KMS-11 (cell line): ENCODE results near the gene SYVN1.
"Not testable (repeated sequence)": the region's sequence is repeated elsewhere in the genome, so short reads cannot be mapped to it uniquely, and the experiment has no call there.

Source experiments
- H2AFZ ChIP-seq: fragments of 200-600 bp; sonication (generic); 2 replicates; pipeline ENCODE4 v1.6.1; 2016; ENCODE audit warnings: antibody characterized with exemption, mixed run types, low read depth
- H3K27ac ChIP-seq: fragments of 200-600 bp; sonication (generic); 2 replicates; pipeline ENCODE4 v1.6.1; 2016; ENCODE audit warnings: mild to moderate bottlenecking, mixed run types
- H3K27me3 ChIP-seq: fragments of 200-600 bp; sonication (generic); 2 replicates; pipeline ENCODE4 v1.6.1; 2017; ENCODE audit warnings: mild to moderate bottlenecking, low read depth, mixed run types, moderate library complexity; ENCODE audit not compliant: insufficient read depth
- H3K36me3 ChIP-seq: fragments of 200-600 bp; sonication (generic); 2 replicates; pipeline ENCODE4 v1.6.1; 2017; ENCODE audit warnings: mild to moderate bottlenecking, mixed run types; ENCODE audit not compliant: insufficient read depth
- H3K4me1 ChIP-seq: fragments of 200-600 bp; sonication (generic); 2 replicates; pipeline ENCODE4 v1.6.1; 2016; ENCODE audit warnings: mild to moderate bottlenecking, low read depth, mixed run types; ENCODE audit not compliant: poor library complexity, severe bottlenecking
- H3K4me2 ChIP-seq: fragments of 200-600 bp; sonication (generic); 2 replicates; pipeline ENCODE4 v1.7.0; 2016; ENCODE audit warnings: mild to moderate bottlenecking, mixed run types
- H3K4me3 ChIP-seq: fragments of 200-600 bp; sonication (generic); IDR thresholded peaks from 2 replicates; pipeline ENCODE4 v1.6.1; 2017; ENCODE audit warnings: low read depth, low read length, mixed read lengths; ENCODE audit not compliant: insufficient read depth
- H3K79me2 ChIP-seq: fragments of 200-600 bp; sonication (generic); 2 replicates; pipeline ENCODE4 v1.6.1; 2016; ENCODE audit warnings: low read depth, mixed run types; ENCODE audit not compliant: insufficient read depth
- H3K9ac ChIP-seq: fragments of 200-600 bp; sonication (generic); 2 replicates; pipeline ENCODE4 v1.6.1; 2016; ENCODE audit warnings: mild to moderate bottlenecking, mixed run types
- H4K20me1 ChIP-seq: fragments of 200-600 bp; sonication (generic); 2 replicates; pipeline ENCODE4 v1.6.1; 2016; ENCODE audit warnings: mild to moderate bottlenecking, mixed run types; ENCODE audit not compliant: insufficient read depth
- CTCF ChIP-seq: fragments of 200-600 bp; sonication (generic); conservative IDR thresholded peaks from 2 replicates; pipeline ENCODE4 v1.6.1; 2017; ENCODE audit warnings: low read depth, mild to moderate bottlenecking, antibody characterized with exemption, low read length, moderate library complexity, mixed read lengths

SYVN1 gene

DNA sequence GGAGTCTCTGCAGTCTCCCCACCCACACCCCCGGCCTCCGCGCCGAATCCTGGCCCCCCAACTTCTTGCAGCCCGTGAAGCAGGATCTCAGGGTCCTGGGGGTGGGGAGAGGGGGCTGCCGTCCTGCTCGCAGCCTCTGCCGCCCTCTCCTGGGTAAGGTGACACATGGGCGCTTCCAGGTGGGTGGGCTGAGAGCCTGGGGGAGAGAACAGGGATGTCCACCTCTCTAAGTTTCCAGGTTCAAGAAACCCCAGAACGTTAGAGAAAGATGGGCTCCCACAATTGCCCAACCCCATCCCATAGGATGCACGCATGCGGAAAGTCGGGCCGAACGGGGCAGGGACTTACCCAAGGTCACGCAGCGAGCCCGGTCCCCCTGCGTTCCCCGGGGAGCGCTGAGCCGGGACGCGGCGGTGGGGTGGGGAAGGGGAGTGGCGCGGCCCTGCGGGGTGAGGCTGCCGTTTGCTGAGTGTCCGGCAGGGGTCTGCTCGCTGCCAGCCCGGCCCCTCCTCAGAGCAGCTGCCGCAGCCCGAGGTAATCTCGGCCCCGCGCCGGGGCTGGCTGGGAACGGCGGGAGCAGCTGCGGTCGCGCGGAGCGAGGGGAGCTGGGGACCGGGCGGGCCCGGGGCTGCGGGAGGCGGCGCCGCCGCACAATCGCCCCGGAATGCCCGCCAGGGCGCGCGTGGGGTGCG lies 46.7 kb upstream of the SYVN1 start:
- H3K9ac ChIP-seq, result peak overlapping the region; percentile 59
- TF ChIP-seq CTCF, result peak; percentile 59
- H3K4me3 ChIP-seq, result no peak overlapping the region
- H4K20me1 ChIP-seq, result no peaks in the 10 kb centered on the region
- peak overlapping the region; percentile 93 for H2AFZ ChIP-seq
- peak overlapping the region; percentile 39; the same call in 1 of the 2 replicates for H3K27ac ChIP-seq
- H3K4me1 ChIP-seq, result peaks cover 16% of the 10 kb centered on the region
- H3K79me2 ChIP-seq, result 0 out of 2 replicates have a peak, but pooled peaks cover 5% of the 10 kb centered on the region
- no peaks in the 10 kb centered on the region for H3K36me3 ChIP-seq
- H3K27me3 ChIP-seq, result no peaks in the 10 kb centered on the region
- H3K4me2 ChIP-seq, result peak overlapping the region; percentile 87

DNA sequence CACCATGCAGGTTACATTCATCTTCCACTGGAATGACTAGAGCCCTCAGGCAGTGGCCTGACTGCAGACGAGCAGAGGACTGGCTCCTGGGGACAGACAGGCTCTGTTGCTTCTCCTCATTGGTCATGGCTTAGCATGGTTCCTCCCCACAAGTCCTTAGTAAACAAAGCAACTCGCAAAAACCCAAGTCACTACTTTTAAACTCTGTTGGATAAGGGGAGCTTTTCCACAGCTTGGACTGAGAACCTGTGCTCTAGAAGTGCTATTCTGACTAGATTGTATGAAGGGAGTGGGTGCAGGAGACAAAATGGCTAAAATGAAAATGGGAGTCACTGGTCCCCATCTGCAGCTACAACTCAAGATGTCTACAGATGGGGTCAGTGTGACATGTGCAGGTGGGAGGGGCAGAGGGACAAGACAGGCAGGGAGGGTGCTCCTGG lies 40.3 kb upstream of the SYVN1 start:
- not testable (repeated sequence) for H4K20me1 ChIP-seq, H3K27ac ChIP-seq, H3K4me3 ChIP-seq, H3K4me1 ChIP-seq, H3K79me2 ChIP-seq, H3K9ac ChIP-seq, H3K4me2 ChIP-seq, H3K27me3 ChIP-seq, H3K36me3 ChIP-seq, H2AFZ ChIP-seq

GRCh38 chr11:65172600-65172999 lies 38.3 kb upstream of the SYVN1 start:
- no peak overlapping the region for H3K9ac ChIP-seq
- H3K27me3 ChIP-seq, result no peaks in the 10 kb centered on the region
- no peaks in the 10 kb centered on the region for H3K36me3 ChIP-seq
- H3K4me1 ChIP-seq, result no peaks in the 10 kb centered on the region
- H3K79me2 ChIP-seq, result no peaks in the 10 kb centered on the region
- H4K20me1 ChIP-seq, result no peaks in the 10 kb centered on the region
- no peak overlapping the region for H3K4me3 ChIP-seq
- no peak overlapping the region for H3K4me2 ChIP-seq
- H3K27ac ChIP-seq, result no peak overlapping the region
- no peak for TF ChIP-seq CTCF
- H2AFZ ChIP-seq, result no peak overlapping the region

DNA sequence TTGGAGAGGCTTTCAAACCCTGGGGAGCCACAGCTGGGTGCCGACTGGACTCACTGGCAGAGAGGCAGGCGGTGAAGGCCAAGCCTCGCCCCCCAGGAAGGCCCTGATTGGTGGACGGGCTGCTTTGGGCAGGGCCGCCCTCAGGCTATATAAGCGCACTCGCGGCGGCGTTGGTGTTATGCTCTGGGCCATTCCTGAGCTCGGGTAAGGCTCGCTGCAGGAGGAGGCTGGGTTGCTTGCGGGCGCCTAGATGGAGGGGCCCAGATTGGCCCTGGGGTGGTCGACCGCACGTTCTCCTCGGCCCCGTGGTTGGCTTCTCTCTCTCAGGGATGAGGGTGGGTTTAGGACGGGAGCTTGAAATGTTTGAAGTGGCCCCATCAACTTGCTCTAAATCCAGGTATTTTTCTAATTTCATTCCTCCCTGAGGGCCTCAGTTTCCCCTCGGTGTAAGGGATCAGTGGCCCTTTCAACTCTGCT lies 35.8 kb upstream of the SYVN1 start, which contains the start of gene SPDYC:
Gene SPDYC, plus strand, starts transcription at position 176 of the 477 bp plus-strand sequence. CDS start 1,125 bp downstream, outside the sequence.
- Histone ChIP-seq H3K36me3 (no peaks in the 10 kb centered on the region), H2AFZ (peak within 1 kb of the TSS; percentile 1; the same call in 1 of the 2 replicates), H3K4me2 (no peak within 1 kb of the TSS), H3K27me3 (no peaks in the 10 kb centered on the region), H3K4me3 (no peak within 1 kb of the TSS), H3K79me2 (no peaks in the 10 kb centered on the region), H3K27ac (no peak within 1 kb of the TSS), H4K20me1 (no peaks in the 10 kb centered on the region), H3K4me1 (no peaks in the 10 kb centered on the region), H3K9ac (no peak within 1 kb of the TSS)
- TF ChIP-seq CTCF, result no peak

- Histone ChIP-seq H3K79me2 (no peaks in the 10 kb centered on the region), H3K27ac (no peak overlapping the region), H4K20me1 (no peaks in the 10 kb centered on the region), H3K27me3 (no peaks in the 10 kb centered on the region), H2AFZ (peak overlapping the region; percentile 1; the same call in 1 of the 2 replicates), H3K9ac (no peak overlapping the region), H3K4me1 (no peaks in the 10 kb centered on the region), H3K4me2 (no peak overlapping the region), H3K36me3 (no peaks in the 10 kb centered on the region), H3K4me3 (no peak overlapping the region)
- no peak for TF ChIP-seq CTCF
Measured at GRCh38 chr11:65169164-65169641, 34.9 kb upstream of the SYVN1 start.
